Measurements from ENCODE around the gene PACSIN3.
A peak's percentile ranks its signal among the peaks of the same experiment; 100 is the strongest.

PACSIN3 gene

DNA sequence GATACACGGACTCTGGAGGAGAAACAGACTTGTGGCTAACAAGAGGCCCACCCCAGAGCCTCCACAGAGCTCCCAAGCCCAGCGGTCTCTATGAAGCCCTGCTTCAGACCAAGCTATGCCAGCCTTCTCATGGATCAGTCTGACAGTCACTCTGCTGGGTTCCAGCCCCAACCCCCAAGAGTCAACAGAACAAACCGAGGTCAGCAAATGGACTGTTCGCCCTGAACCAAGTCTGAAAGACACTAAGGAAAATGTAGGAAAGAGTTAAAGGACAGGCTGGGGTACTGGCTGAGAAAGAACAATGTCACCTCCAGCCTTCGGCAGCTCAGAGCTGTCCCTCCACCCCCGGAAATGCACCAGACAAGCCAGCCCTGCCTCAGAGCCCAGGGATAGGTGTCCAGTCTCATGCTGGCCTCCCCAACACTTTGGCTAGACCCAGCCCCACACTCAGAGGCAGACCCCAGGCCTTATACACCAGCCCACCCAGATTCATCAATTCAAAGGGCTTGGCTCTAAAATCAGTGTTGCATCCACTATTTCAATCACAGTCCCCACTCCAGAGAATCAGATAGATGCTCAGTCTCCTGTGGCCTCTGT, 13.4 kb downstream of the PACSIN3 start:
- Mint-ChIP-seq H3K36me3 (ENCODE audit: low read depth) (peaks cover 56% of the 10 kb centered on the region), H3K27ac (peak overlapping the region; percentile 67), H3K4me3 (no peak overlapping the region), H3K4me1 (ENCODE audit: low read depth) (peaks cover 44% of the 10 kb centered on the region), H3K27me3 (no peaks in the 10 kb centered on the region), H3K9me3 (no peaks in the 10 kb centered on the region)

DNA sequence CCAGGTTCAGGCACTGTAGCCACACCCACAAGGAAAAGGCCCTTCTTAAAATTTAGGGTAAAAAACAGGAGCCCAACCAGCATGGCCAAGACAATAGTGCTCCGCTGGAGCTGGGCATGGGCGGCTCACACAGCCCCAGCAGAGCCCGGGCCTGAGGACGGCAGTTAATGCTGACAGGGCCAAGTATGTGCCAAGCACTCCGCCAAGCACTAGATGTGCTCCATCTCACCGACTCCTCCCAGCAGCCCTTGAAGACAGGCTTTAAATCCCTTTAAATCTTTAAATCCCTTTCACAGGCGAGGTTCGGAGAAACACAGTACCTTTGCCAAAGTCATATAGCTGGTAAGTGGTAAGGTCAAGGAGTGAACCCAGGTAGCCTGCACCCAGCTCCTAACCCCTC, 14.4 kb downstream of the PACSIN3 start:
- H3K4me3 Mint-ChIP-seq = no peak overlapping the region
- H3K27ac Mint-ChIP-seq = no peak overlapping the region
- peaks cover 36% of the 10 kb centered on the region for H3K4me1 Mint-ChIP-seq (ENCODE audit: low read depth)
- H3K27me3 Mint-ChIP-seq = no peaks in the 10 kb centered on the region
- H3K36me3 Mint-ChIP-seq (ENCODE audit: low read depth) = peaks cover 64% of the 10 kb centered on the region
- no peaks in the 10 kb centered on the region for H3K9me3 Mint-ChIP-seq

- peaks cover 36% of the 10 kb centered on the region for H3K4me1 Mint-ChIP-seq (ENCODE audit: low read depth)
These were observed 15.0 kb downstream of the PACSIN3 start for GRCh38 chr11:47171061-47171838.

DNA sequence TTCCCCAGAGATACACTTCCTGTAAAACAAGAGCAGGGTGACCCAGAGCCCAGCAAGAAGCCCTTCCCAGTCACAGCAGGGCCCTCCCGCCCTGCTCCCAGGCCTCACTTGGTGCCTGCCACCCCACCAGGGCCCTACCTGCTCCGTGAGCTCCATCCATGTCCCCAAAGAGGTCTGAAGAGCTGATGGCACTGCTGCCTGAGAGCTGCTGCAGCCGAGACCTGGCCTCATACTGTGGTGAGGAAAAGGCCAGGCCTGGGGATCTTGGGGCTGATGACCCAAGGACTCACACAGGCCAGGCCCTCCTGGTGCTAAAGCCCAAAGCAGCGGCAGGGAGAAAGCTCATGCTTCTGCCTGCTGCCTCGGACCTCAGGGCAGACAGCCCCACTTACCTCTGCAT, 19.9 kb downstream of the PACSIN3 start:
- Mint-ChIP-seq H3K27ac (no peak overlapping the region), H3K4me3 (no peak overlapping the region)

More at GRCh38 chr11:47171061-47171838, 15.0 kb downstream of the PACSIN3 start:
- Mint-ChIP-seq H3K36me3 (ENCODE audit: low read depth) (peaks cover 63% of the 10 kb centered on the region), H3K9me3 (no peaks in the 10 kb centered on the region), H3K27ac (peak overlapping the region; percentile 34), H3K27me3 (no peaks in the 10 kb centered on the region), H3K4me3 (no peak overlapping the region)

GRCh38 chr11:47165253-47165840, 20.9 kb downstream of the PACSIN3 start:
- Mint-ChIP-seq H3K27me3 (no peaks in the 10 kb centered on the region), H3K4me1 (ENCODE audit: low read depth) (no peaks in the 10 kb centered on the region), H3K27ac (peak overlapping the region; percentile 36), H3K36me3 (ENCODE audit: low read depth) (peaks cover 35% of the 10 kb centered on the region), H3K9me3 (no peaks in the 10 kb centered on the region), H3K4me3 (no peak overlapping the region)

More for the DNA sequence above, 19.9 kb downstream of the PACSIN3 start:
- no peaks in the 10 kb centered on the region for H3K4me1 Mint-ChIP-seq (ENCODE audit: low read depth)
- no peaks in the 10 kb centered on the region for H3K9me3 Mint-ChIP-seq
- H3K27me3 Mint-ChIP-seq = no peaks in the 10 kb centered on the region
- H3K36me3 Mint-ChIP-seq (ENCODE audit: low read depth) = peaks cover 42% of the 10 kb centered on the region

DNA sequence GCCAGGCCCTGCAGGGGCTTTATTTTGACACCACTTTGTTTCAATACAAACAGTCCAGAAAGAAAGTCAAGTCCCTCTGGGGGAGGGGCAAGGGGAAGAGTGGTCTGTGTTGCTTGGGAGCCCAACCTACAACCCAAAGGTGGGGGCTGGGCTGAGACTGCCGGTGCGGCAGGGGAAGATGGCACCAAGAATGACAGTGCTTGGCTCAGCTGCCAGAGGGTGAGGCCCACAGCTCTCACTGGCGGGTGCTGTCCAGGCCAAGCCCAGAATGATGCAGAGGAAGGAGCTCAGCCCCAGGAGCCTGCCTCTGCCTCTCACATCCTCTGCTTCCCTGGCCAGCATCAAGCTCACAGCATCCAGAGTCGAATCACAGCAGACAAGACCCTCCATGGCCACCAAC, 21.9 kb downstream of the PACSIN3 start:
- no peak overlapping the region for H3K27ac Mint-ChIP-seq
- no peaks in the 10 kb centered on the region for H3K4me1 Mint-ChIP-seq (ENCODE audit: low read depth)
- H3K36me3 Mint-ChIP-seq (ENCODE audit: low read depth) = peaks cover 30% of the 10 kb centered on the region
- H3K4me3 Mint-ChIP-seq = no peak overlapping the region
- no peaks in the 10 kb centered on the region for H3K9me3 Mint-ChIP-seq
- no peaks in the 10 kb centered on the region for H3K27me3 Mint-ChIP-seq

DNA sequence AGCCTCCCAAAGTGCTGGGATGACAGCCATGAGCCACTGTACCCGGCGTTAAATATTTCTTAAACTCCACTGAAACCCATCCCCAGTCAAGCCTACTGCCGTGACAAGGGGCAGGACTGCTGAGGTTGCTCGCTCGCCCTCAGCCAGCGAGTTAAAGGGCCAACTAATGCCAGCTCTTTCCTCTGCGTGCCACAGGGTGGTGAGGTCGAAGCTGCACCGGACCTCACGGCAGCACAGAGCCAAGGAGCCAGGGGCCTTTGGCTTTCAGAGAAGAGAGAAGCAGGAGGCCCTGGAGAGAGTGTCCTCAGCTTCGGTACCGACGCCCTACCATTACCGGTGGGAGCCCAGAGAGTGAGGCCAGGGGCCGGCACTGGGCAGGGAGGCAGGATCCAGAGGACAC, 22.3 kb downstream of the PACSIN3 start:
- Mint-ChIP-seq H3K27me3 (no peaks in the 10 kb centered on the region), H3K27ac (no peak overlapping the region), H3K9me3 (no peaks in the 10 kb centered on the region), H3K4me3 (no peak overlapping the region), H3K4me1 (ENCODE audit: low read depth) (no peaks in the 10 kb centered on the region), H3K36me3 (ENCODE audit: low read depth) (peaks cover 28% of the 10 kb centered on the region)

- Mint-ChIP-seq H3K4me1 (ENCODE audit: low read depth) (no peaks in the 10 kb centered on the region), H3K27me3 (no peaks in the 10 kb centered on the region), H3K4me3 (no peak overlapping the region), H3K9me3 (no peaks in the 10 kb centered on the region), H3K36me3 (ENCODE audit: low read depth) (peaks cover 23% of the 10 kb centered on the region), H3K27ac (no peak overlapping the region)
These were observed 23.0 kb downstream of the PACSIN3 start for GRCh38 chr11:47163193-47163592.

GRCh38 chr11:47162426-47162825, 23.8 kb downstream of the PACSIN3 start:
- H3K27ac Mint-ChIP-seq = no peak overlapping the region

DNA sequence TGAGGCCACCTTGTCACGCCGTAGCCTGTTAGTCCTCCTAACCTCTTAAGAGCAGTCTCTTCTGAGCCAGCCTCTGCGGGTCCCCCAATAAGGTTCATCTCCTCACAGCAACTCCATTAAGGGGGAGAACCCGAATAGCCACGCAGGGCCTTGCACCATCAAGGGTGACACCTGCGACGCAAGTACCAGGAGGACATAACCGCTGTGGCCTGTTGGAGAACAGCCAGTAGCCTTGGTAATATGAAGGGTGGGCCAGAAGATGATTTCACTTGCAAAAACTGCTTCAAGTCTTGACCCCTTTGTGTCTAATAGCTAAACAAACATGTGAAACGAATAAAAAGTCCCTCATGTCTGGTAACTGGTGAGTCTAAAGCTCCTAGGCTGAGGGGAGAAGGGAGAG, 24.3 kb downstream of the PACSIN3 start:
- no peak overlapping the region for H3K27ac Mint-ChIP-seq
- no peaks in the 10 kb centered on the region for H3K9me3 Mint-ChIP-seq
- no peaks in the 10 kb centered on the region for H3K27me3 Mint-ChIP-seq
- H3K4me1 Mint-ChIP-seq (ENCODE audit: low read depth) = no peaks in the 10 kb centered on the region
- peaks cover 11% of the 10 kb centered on the region for H3K36me3 Mint-ChIP-seq (ENCODE audit: low read depth)
- no peak overlapping the region for H3K4me3 Mint-ChIP-seq

More at GRCh38 chr11:47162426-47162825, 23.8 kb downstream of the PACSIN3 start:
- Mint-ChIP-seq H3K4me3 (no peak overlapping the region), H3K9me3 (no peaks in the 10 kb centered on the region), H3K27me3 (no peaks in the 10 kb centered on the region), H3K4me1 (ENCODE audit: low read depth) (no peaks in the 10 kb centered on the region), H3K36me3 (ENCODE audit: low read depth) (peaks cover 15% of the 10 kb centered on the region)

DNA sequence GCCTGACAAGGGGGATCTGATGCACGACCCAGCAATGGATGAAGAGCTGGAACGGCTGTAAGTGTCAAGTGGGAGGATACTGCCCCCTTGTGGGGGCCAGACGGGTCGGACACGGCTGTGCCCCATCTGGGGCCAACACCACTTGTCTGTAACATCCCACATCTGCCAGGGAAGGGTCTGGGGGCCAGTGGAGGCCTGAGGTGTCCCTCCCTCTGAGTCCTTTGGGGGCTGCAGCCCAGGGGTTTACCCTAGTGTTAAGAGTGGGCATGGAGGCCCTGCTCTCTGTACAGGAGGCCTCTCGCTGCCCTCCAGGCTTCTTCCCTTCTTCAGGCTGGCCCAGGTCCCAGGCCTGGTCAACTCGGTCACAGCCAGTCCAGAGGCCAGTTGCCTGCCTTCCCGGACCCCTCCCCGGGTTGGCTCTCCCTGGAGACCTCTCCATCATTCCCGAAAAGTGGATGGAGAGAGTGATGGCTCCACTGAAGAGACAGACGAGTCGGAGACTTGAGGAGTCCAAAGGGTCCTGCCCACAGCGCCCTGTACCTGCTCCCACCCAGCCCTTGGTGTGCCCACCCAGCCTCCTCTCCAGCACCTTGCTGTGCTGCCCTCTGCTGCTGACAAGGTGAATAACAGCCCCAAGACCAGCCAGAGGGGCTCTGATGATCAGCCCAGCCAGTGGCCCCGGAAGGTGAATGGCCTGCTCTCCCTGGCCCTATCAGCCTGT, 24.9 kb downstream of the PACSIN3 start:
- Mint-ChIP-seq H3K9me3 (no peaks in the 10 kb centered on the region), H3K27ac (no peak overlapping the region), H3K4me1 (ENCODE audit: low read depth) (no peaks in the 10 kb centered on the region), H3K27me3 (no peaks in the 10 kb centered on the region), H3K4me3 (no peak overlapping the region), H3K36me3 (ENCODE audit: low read depth) (peaks cover 11% of the 10 kb centered on the region)

GRCh38 chr11:47160753-47161133, 25.5 kb downstream of the PACSIN3 start:
- H3K27ac Mint-ChIP-seq = no peak overlapping the region
- H3K36me3 Mint-ChIP-seq (ENCODE audit: low read depth) = peaks cover 11% of the 10 kb centered on the region
- H3K4me1 Mint-ChIP-seq (ENCODE audit: low read depth) = no peaks in the 10 kb centered on the region
- H3K27me3 Mint-ChIP-seq = no peaks in the 10 kb centered on the region
- H3K9me3 Mint-ChIP-seq = no peaks in the 10 kb centered on the region
- H3K4me3 Mint-ChIP-seq = no peak overlapping the region

DNA sequence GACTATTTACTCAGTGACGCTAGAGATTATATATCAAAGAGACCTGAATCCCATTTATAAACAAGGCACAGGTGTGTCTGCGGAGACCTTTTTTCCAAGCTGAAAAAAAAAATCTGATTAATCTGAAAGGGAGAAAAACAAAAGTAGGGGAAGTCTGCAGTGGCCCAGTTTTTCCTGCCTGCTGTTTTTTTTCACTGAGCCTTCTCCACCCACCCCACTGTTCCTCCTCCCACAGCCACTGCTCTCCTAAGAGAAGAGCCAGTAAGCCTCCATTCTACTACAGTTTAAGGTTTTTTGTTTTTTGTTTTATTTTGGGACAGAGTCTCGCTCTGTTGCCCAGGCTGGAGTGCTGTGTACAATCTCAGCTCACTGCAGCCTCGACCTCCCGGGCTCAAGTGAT, 28.0 kb downstream of the PACSIN3 start:
- H3K4me1 Mint-ChIP-seq (ENCODE audit: low read depth) = peaks cover 25% of the 10 kb centered on the region
- no peaks in the 10 kb centered on the region for H3K27me3 Mint-ChIP-seq
- no peaks in the 10 kb centered on the region for H3K36me3 Mint-ChIP-seq (ENCODE audit: low read depth)
- H3K9me3 Mint-ChIP-seq = no peaks in the 10 kb centered on the region
- H3K4me3 Mint-ChIP-seq = no peak overlapping the region
- no peak overlapping the region for H3K27ac Mint-ChIP-seq

DNA sequence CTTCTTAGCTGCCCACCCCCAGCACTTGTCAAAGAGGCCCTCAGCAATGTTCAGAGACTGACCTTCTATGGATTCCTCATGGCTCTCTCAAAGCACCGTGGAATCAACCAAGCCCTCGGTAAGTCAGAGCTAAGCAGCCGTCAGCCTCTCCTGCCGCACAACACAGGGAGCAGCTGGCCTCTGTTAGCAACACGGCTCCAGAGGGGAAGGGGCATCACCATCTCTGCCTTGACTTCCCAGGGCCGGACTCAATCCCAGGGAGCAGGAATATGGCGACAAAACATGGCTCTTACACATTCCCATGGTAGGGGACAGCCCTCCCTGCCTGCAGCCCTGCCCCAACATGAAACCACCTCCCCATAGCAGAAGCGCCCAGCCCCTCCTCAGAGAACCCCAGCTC, 28.4 kb downstream of the PACSIN3 start:
- H3K36me3 Mint-ChIP-seq (ENCODE audit: low read depth) = no peaks in the 10 kb centered on the region
- peaks cover 29% of the 10 kb centered on the region for H3K4me1 Mint-ChIP-seq (ENCODE audit: low read depth)
- no peak overlapping the region for H3K27ac Mint-ChIP-seq
- H3K4me3 Mint-ChIP-seq = no peak overlapping the region
- H3K9me3 Mint-ChIP-seq = no peaks in the 10 kb centered on the region
- no peaks in the 10 kb centered on the region for H3K27me3 Mint-ChIP-seq

DNA sequence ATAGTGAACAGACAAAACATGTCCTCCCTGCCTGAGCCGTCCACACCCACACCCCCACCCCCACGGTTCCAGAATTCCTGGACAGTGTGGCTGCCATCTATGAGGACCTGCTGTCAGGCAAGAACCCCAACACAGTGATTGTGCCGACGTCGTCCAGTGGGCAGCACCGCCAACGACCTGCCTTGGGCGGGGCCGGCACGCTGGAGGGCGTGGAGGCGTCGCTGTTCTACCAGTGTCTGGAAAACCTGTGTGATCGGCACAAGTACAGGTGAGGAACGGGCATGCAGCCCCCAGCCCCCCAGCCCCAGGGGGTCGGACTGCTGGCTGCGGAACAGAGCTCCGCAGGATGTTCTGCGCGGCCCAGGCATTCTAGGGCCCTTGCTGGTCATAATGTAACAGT, 29.3 kb downstream of the PACSIN3 start:
- Mint-ChIP-seq H3K27me3 (no peaks in the 10 kb centered on the region), H3K27ac (no peak overlapping the region), H3K9me3 (no peaks in the 10 kb centered on the region), H3K36me3 (ENCODE audit: low read depth) (no peaks in the 10 kb centered on the region), H3K4me3 (no peak overlapping the region), H3K4me1 (ENCODE audit: low read depth) (peaks cover 33% of the 10 kb centered on the region)

Measured in stimulated activated naive CD8-positive, alpha-beta T cell treated with anti-CD3 and anti-CD28 coated beads, Interleukin-15, Interleukin-2, amounts not matched to agents 100 ng/mL and 50 ng/mL, for 24 hours (primary cell).